Small intestine (tissue), 7 donors: ENCODE data around the gene ASRGL1. TPM values are rescaled to one million over a fixed set of nuclear protein-coding genes. Genes with fewer than 3 reads are reported as not detected.

Experiments
- DNase-seq, 2 donors: peaks; one replicate each; pipeline versions ENCODE4 v3.0.0 to v3.0.0-alpha.2; 2013
- FAIRE-seq: peaks from 2 replicates; lab custom pipeline; 2012; peaks lifted over from hg19 to GRCh38; lab: Jason Lieb, UNC
- H3K27ac ChIP-seq, 3 donors: one replicate each; pipeline ENCODE4 v1.5.1; 2013; ENCODE audit warnings: low read length in 2 of 3, mild to moderate bottlenecking in 2 of 3, control low read depth in 1 of 3, inconsistent platforms in 1 of 3, low read depth in 1 of 3, moderate library complexity in 1 of 3
- H3K27me3 ChIP-seq, 3 donors: one replicate each; pipeline ENCODE4 v1.6.1; 2013; ENCODE audit warnings: low read length in 3 of 3, inconsistent platforms in 1 of 3; ENCODE audit not compliant: control insufficient read depth in 3 of 3, insufficient read depth in 3 of 3
- H3K36me3 ChIP-seq, 3 donors: one replicate each; pipeline ENCODE4 v1.6.1; 2013; ENCODE audit warnings: low read length in 3 of 3, inconsistent platforms in 1 of 3, low read depth in 1 of 3, mild to moderate bottlenecking in 1 of 3, moderate library complexity in 1 of 3; ENCODE audit not compliant: control insufficient read depth in 3 of 3, insufficient read depth in 2 of 3
- H3K4me1 ChIP-seq, 3 donors: one replicate each; pipeline ENCODE4 v1.6.1; 2013; ENCODE audit warnings: low read length in 2 of 3, inconsistent platforms in 1 of 3, low read depth in 1 of 3, mild to moderate bottlenecking in 1 of 3, moderate library complexity in 1 of 3; ENCODE audit not compliant: control insufficient read depth in 3 of 3, insufficient read depth in 2 of 3
- H3K4me3 ChIP-seq, 3 donors: one replicate each; pipeline ENCODE4 v1.5.1; 2013; ENCODE audit warnings: low read length in 3 of 3, control low read depth in 1 of 3, inconsistent platforms in 1 of 3, low read depth in 1 of 3, mild to moderate bottlenecking in 1 of 3, moderate library complexity in 1 of 3
- H3K9me3 ChIP-seq, 2 donors: one replicate each; pipeline ENCODE4 v1.6.1; 2013; ENCODE audit warnings: low read depth in 1 of 2, low read length in 1 of 2; ENCODE audit not compliant: control insufficient read depth in 2 of 2, insufficient read depth in 1 of 2
- WGBS, 3 donors: extraction: QIAGEN DNeasy Blood & Tissue Kit; methylation state at CpG; one replicate each; pipeline ENCODE4 v1.1.7; 2013; 5-methylcytosine and 5-hydroxymethylcytosine counted together
- polyA plus RNA-seq, 4 donors: library from polyadenylated mRNA; stranded (reverse) in 3 of 4; unstranded in 1 of 4; fragments of 200-250 nt in 3 of 4; fragments of 120-200 nt in 1 of 4; gene quantifications; one replicate each; pipeline versions ENCODE4 v1.2.1 to v1.2.3, GENCODE V29; 2013
- donor health status: healthy with polysubstance abuse.
- donor health status: control.
- donor health status: control.
- donor health status: Bipolar disorder and iron deficiency.
- donor health status: healthy.

The ASRGL1 gene
- polyA plus RNA-seq, 4 donors: 3.6 to 19.4 (median 5.5) TPM

- no peak overlapping the region for H3K27ac ChIP-seq
- H3K27me3 ChIP-seq: no peaks in the 10 kb centered on the region
- H3K4me3 ChIP-seq: no peak overlapping the region
- DNase-seq (no peak), FAIRE-seq (no peak)
- H3K9me3 ChIP-seq: no peaks in the 10 kb centered on the region
- H3K36me3 ChIP-seq: peaks cover 0 to 4% (median 0%) of the 10 kb centered on the region in 3 donors
- peaks cover 0 to 14% (median 0%) of the 10 kb centered on the region in 3 donors for H3K4me1 ChIP-seq
- WGBS, 3 donors: 78 to 81% (median 81%) methylated on average over 16 of the region's 16 CpGs
Observed at GRCh38 chr11:62391642-62392425, 54.6 kb downstream of the ASRGL1 start.

GRCh38 chr11:62392506-62392905, 55.3 kb downstream of the ASRGL1 start:
- WGBS, 3 donors: 78 to 84% (median 81%) methylated on average over 3 of the region's 3 CpGs
- Histone ChIP-seq H3K4me3 (no peak overlapping the region), H3K27me3 (no peaks in the 10 kb centered on the region), H3K36me3 (peaks cover 0 to 4% (median 0%) of the 10 kb centered on the region in 3 donors), H3K4me1 (peaks cover 0 to 14% (median 0%) of the 10 kb centered on the region in 3 donors), H3K27ac (no peak overlapping the region), H3K9me3 (no peaks in the 10 kb centered on the region)
- DNase-seq (no peak), FAIRE-seq (no peak)

- no peaks in the 10 kb centered on the region for H3K9me3 ChIP-seq
- H3K36me3 ChIP-seq: peaks cover 0 to 4% (median 0%) of the 10 kb centered on the region in 3 donors
- no peaks in the 10 kb centered on the region for H3K27me3 ChIP-seq
- 39 to 49% (median 46%) methylated on average over 12 of the region's 12 CpGs for WGBS, 3 donors
- no peak overlapping the region for H3K27ac ChIP-seq
- DNase-seq (peak in 1 of 2 donors; percentile 34), FAIRE-seq (no peak)
- H3K4me3 ChIP-seq: no peak overlapping the region
- H3K4me1 ChIP-seq: peaks cover 0 to 19% (median 0%) of the 10 kb centered on the region in 3 donors
Observed at GRCh38 chr11:62393061-62393611, 55.9 kb downstream of the ASRGL1 start.

- H3K27me3 ChIP-seq: no peaks in the 10 kb centered on the region
- H3K36me3 ChIP-seq: peaks cover 0 to 4% (median 0%) of the 10 kb centered on the region in 3 donors
- peak; percentile 99 for FAIRE-seq
- H3K4me3 ChIP-seq: no peak overlapping the region
- no peak overlapping the region for H3K27ac ChIP-seq
- WGBS, 3 donors: 59 to 67% (median 66%) methylated on average over 5 of the region's 5 CpGs
- peaks cover 0 to 25% (median 0%) of the 10 kb centered on the region in 3 donors for H3K4me1 ChIP-seq
- no peaks in the 10 kb centered on the region for H3K9me3 ChIP-seq
- no peak for DNase-seq
Observed at GRCh38 chr11:62393735-62394134, 56.5 kb downstream of the ASRGL1 start.

GRCh38 chr11:62394825-62395538, 57.7 kb downstream of the ASRGL1 start:
- Histone ChIP-seq H3K27me3 (no peaks in the 10 kb centered on the region), H3K4me3 (peak overlapping the region in 1 of 3 donors; percentile 11), H3K4me1 (peaks cover 0 to 37% (median 0%) of the 10 kb centered on the region in 3 donors), H3K27ac (peak overlapping the region in 2 of 3 donors; percentile 19 to 40), H3K9me3 (no peaks in the 10 kb centered on the region), H3K36me3 (peaks cover 0 to 2% (median 0%) of the 10 kb centered on the region in 3 donors)
- FAIRE-seq (no peak), DNase-seq (peak; percentile 84)
- 19 to 28% (median 22%) methylated on average over 14 of the region's 14 CpGs for WGBS, 3 donors

- WGBS, 3 donors: 63 to 79% (median 69%) methylated on average over 10 of the region's 10 CpGs
- H3K4me1 ChIP-seq: peaks cover 0 to 47% (median 2%) of the 10 kb centered on the region in 3 donors
- H3K27me3 ChIP-seq: no peaks in the 10 kb centered on the region
- no peak for DNase-seq
- H3K27ac ChIP-seq: no peak overlapping the region
- no peaks in the 10 kb centered on the region for H3K9me3 ChIP-seq
- no peak for FAIRE-seq
- no peak overlapping the region for H3K4me3 ChIP-seq
- peaks cover 0 to 2% (median 0%) of the 10 kb centered on the region in 3 donors for H3K36me3 ChIP-seq
Observed at GRCh38 chr11:62395885-62396551, 58.8 kb downstream of the ASRGL1 start.

GRCh38 chr11:62398011-62398994, 61.1 kb downstream of the ASRGL1 start:
- Histone ChIP-seq H3K36me3 (peaks cover 0 to 2% (median 0%) of the 10 kb centered on the region in 3 donors), H3K27ac (peak overlapping the region in 2 of 3 donors; percentile 21 to 83), H3K4me1 (peaks cover 0 to 46% (median 2%) of the 10 kb centered on the region in 3 donors), H3K9me3 (no peaks in the 10 kb centered on the region), H3K27me3 (no peaks in the 10 kb centered on the region), H3K4me3 (no peak overlapping the region)
- DNase-seq (peak in 1 of 2 donors; percentile 46), FAIRE-seq (no peak)
- WGBS, 3 donors: 56 to 72% (median 70%) methylated on average over 22 of the region's 22 CpGs
